ENCODE data around the gene GALNTL6.
A peak's percentile ranks its signal among the peaks of the same experiment; 100 is the strongest.

GRCh38 chr4:172035562-172035961 lies 222.4 kb downstream of the GALNTL6 start:
- TF ChIP-seq REST (IDR thresholded peaks at IDR 0.05; ENCODE audit: borderline replicate concordance): no peak
- TF ChIP-seq CTCF (IDR thresholded peaks at IDR 0.05; ENCODE audit: poor library complexity, severe bottlenecking): no peak
- TF ChIP-seq EP300 (conservative IDR thresholded peaks at IDR 0.05; ENCODE audit: poor library complexity, severe bottlenecking): peak; percentile 92
- no peak for TF ChIP-seq EZH2 (IDR thresholded peaks at IDR 0.05; ENCODE audit: borderline replicate concordance, insufficient read depth, low read length, poor library complexity, severe bottlenecking)
- peak; percentile 63 for TF ChIP-seq POLR2AphosphoS5 (IDR thresholded peaks at IDR 0.05)
